Hepatocyte (in vitro differentiated cells): ENCODE measurements around the gene AIP. TPM values are rescaled to one million over a fixed set of nuclear protein-coding genes. Genes with fewer than 3 reads are reported as not detected.
"Not testable (repeated sequence)": the region's sequence is repeated elsewhere in the genome, so short reads cannot be mapped to it uniquely, and the experiment has no call there.

Experiments
- DNase-seq: peaks from one replicate; pipeline ENCODE4 v3.0.0-alpha.2; 2016; ENCODE audit warnings: low spot score
- H2AFZ ChIP-seq: fragments of 200-600 bp; sonication (generic); 2 replicates; pipeline ENCODE4 v1.6.0; 2016; ENCODE audit warnings: antibody characterized with exemption, mild to moderate bottlenecking
- H3K27ac ChIP-seq: fragments of 200-600 bp; sonication (generic); 2 replicates; pipeline ENCODE4 v1.5.1; 2016; ENCODE audit warnings: mild to moderate bottlenecking
- H3K27me3 ChIP-seq: fragments of 200-600 bp; sonication (generic); 2 replicates; pipeline ENCODE4 v1.6.1; 2016
- H3K36me3 ChIP-seq: fragments of 200-600 bp; sonication (generic); replicated peaks from 2 replicates; pipeline ENCODE4 v1.5.1; 2016; ENCODE audit warnings: low read depth; ENCODE audit not compliant: insufficient read depth
- H3K4me1 ChIP-seq: fragments of 200-600 bp; sonication (generic); 2 replicates; pipeline ENCODE4 v1.5.1; 2016; ENCODE audit warnings: mild to moderate bottlenecking, moderate library complexity; ENCODE audit not compliant: insufficient read depth
- H3K4me2 ChIP-seq: fragments of 200-600 bp; sonication (generic); 2 replicates; pipeline ENCODE4 v1.6.0; 2016
- H3K4me3 ChIP-seq: fragments of 200-600 bp; sonication (generic); 2 replicates; pipeline ENCODE4 v1.5.1; 2016; ENCODE audit warnings: mild to moderate bottlenecking
- H3K79me2 ChIP-seq: fragments of 200-600 bp; sonication (generic); 2 replicates; pipeline ENCODE4 v1.6.0; 2017; ENCODE audit warnings: mild to moderate bottlenecking
- H3K9me2 ChIP-seq: fragments of 200-600 bp; sonication (generic); replicated peaks from 2 replicates; pipeline ENCODE4 v1.6.0; 2017; ENCODE audit warnings: mild to moderate bottlenecking; ENCODE audit not compliant: insufficient read depth
- H3K9me3 ChIP-seq: fragments of 200-600 bp; sonication (generic); 2 replicates; pipeline ENCODE4 v1.5.1; 2016; ENCODE audit warnings: low read depth, mild to moderate bottlenecking
- H4K20me1 ChIP-seq: fragments of 200-600 bp; sonication (generic); 2 replicates; pipeline ENCODE4 v1.6.0; 2016; ENCODE audit warnings: mild to moderate bottlenecking; ENCODE audit not compliant: insufficient read depth, poor library complexity, severe bottlenecking
- EZH2 ChIP-seq: fragments of 200-600 bp; sonication (generic); IDR thresholded peaks from 2 replicates; pipeline ENCODE4 v1.6.1; 2016; ENCODE audit warnings: antibody characterized with exemption, mild to moderate bottlenecking, borderline replicate concordance
- EZH2phosphoT487 ChIP-seq: fragments of 200-600 bp; sonication (generic); IDR thresholded peaks from one replicate; pipeline ENCODE4 v1.6.1; 2018; ENCODE audit warnings: antibody characterized with exemption, mild to moderate bottlenecking, low read depth, moderate library complexity; ENCODE audit not compliant: unreplicated experiment, severe bottlenecking
- WGBS: methylation state at CpG from one replicate; pipeline ENCODE4 v1.1.6; 2016; ENCODE audit warnings: low lambda C conversion rate; ENCODE audit errors: missing lambda C conversion rate; 5-methylcytosine and 5-hydroxymethylcytosine counted together
- polyA plus RNA-seq: library from polyadenylated mRNA; unstranded; fragments of >200 nt; fragmentation: Nextera tagmentation; extraction: Ambion mirVana; gene quantifications from 2 replicates; pipeline ENCODE4 v1.2.1, GENCODE V29; 2016
- total RNA-seq: library from RNA; depleted of rRNA; stranded (reverse); fragments of >200 nt; gene quantifications from 2 replicates; pipeline ENCODE4 v1.2.3, GENCODE V29; 2014
- TF ChIP-seq, protein P1 (sequence below): fragments of 200-600 bp; sonication (generic); IDR thresholded peaks from 2 replicates; pipeline ENCODE4 v1.5.1; 2016; ENCODE audit warnings: antibody characterized with exemption, mild to moderate bottlenecking; ENCODE audit not compliant: poor library complexity

Gene AIP
- total and polyA plus RNA-seq, 2 experiments from 2014 or later = 35.3 to 45.2 TPM

DNA sequence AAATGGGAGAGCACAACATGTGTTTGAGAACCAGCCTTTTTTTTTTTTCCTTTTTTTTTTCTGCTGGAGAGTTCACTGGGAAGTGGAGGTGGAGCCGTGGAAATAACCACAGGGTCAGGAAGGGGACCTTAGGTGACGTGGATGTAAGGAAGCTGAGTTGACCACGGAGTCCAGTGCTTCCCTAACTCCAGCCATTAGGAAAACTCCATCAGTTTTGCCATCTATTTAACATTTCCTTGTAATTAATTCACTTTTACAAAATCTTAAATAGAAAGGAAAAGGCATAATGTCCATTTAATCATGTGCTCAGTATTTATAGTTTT lies 27.2 kb downstream of the AIP start:
- peaks cover 22% of the 10 kb centered on the region for H3K4me1 ChIP-seq
- peak overlapping the region; percentile 90 for H3K27ac ChIP-seq
- no peaks in the 10 kb centered on the region for H3K27me3 ChIP-seq
- H3K9me2 ChIP-seq = no peaks in the 10 kb centered on the region
- 80% methylated on average over 3 of the region's 3 CpGs for WGBS
- TF ChIP-seq EZH2 (no peak), EZH2phosphoT487 (no peak)
- TF ChIP-seq, protein P1, sequence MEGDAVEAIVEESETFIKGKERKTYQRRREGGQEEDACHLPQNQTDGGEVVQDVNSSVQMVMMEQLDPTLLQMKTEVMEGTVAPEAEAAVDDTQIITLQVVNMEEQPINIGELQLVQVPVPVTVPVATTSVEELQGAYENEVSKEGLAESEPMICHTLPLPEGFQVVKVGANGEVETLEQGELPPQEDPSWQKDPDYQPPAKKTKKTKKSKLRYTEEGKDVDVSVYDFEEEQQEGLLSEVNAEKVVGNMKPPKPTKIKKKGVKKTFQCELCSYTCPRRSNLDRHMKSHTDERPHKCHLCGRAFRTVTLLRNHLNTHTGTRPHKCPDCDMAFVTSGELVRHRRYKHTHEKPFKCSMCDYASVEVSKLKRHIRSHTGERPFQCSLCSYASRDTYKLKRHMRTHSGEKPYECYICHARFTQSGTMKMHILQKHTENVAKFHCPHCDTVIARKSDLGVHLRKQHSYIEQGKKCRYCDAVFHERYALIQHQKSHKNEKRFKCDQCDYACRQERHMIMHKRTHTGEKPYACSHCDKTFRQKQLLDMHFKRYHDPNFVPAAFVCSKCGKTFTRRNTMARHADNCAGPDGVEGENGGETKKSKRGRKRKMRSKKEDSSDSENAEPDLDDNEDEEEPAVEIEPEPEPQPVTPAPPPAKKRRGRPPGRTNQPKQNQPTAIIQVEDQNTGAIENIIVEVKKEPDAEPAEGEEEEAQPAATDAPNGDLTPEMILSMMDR = no peak
- no peaks in the 10 kb centered on the region for H3K36me3 ChIP-seq
- H3K9me3 ChIP-seq = no peaks in the 10 kb centered on the region
- no peak overlapping the region for H3K4me3 ChIP-seq
- no peak overlapping the region for H2AFZ ChIP-seq
- no peak overlapping the region for H3K4me2 ChIP-seq
- H4K20me1 ChIP-seq = no peaks in the 10 kb centered on the region
- DNase-seq = no peak
- peaks cover 11% of the 10 kb centered on the region for H3K79me2 ChIP-seq

DNA sequence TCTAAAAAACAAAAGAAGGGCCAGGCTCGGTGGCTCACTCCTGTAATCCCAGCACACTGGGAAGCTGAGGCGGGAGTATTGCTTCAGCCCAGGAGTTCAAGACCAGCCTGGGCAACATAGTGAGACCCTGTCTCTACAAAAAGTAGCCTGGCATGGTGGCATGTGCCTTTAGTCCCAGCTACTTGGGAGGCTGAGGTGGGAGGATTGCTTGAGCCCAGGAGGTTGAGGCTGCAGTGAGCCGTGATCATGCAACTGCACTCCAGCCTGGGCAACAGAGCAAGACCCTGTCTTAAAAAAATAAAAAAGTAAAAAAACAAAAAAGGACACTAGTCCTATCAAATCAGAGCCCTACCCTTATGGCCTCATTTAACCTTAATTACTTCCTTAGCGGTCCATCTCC lies 28.7 kb downstream of the AIP start:
- not testable (repeated sequence) for H3K4me2 ChIP-seq, H3K79me2 ChIP-seq, H3K4me1 ChIP-seq, H4K20me1 ChIP-seq, H3K4me3 ChIP-seq, H3K9me3 ChIP-seq, H3K36me3 ChIP-seq, H2AFZ ChIP-seq, DNase-seq, H3K9me2 ChIP-seq, H3K27ac ChIP-seq, H3K27me3 ChIP-seq
- WGBS = 94% methylated on average over 4 of the region's 4 CpGs

DNA sequence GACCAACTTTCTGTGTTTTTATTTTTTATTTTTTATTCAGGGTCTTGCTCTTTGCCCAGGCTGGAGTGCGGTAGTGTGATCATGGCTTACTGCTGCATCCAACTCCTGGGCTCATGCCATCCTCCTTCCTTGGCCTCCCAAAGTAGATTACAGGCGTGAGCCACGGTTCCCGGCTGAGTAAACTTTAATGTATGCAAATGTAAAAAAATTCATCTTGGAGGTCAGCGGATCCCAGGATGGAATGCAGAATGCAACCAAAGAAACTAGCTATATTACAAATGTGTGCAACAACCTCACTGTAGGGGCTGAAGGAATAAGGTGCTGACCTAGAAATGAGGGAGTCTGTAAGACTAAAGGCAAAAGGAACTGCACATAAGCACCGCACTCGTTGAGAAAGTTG lies 31.3 kb downstream of the AIP start:
- Histone ChIP-seq H3K4me2 (no peak overlapping the region), H3K4me1 (no peaks in the 10 kb centered on the region), H3K36me3 (no peaks in the 10 kb centered on the region), H3K27me3 (no peaks in the 10 kb centered on the region), H3K9me3 (no peaks in the 10 kb centered on the region), H3K9me2 (no peaks in the 10 kb centered on the region), H2AFZ (no peak overlapping the region), H3K79me2 (no peaks in the 10 kb centered on the region), H4K20me1 (no peaks in the 10 kb centered on the region), H3K27ac (no peak overlapping the region), H3K4me3 (no peak overlapping the region)
- no peak for TF ChIP-seq EZH2phosphoT487
- TF ChIP-seq, protein P1 = no peak
- TF ChIP-seq EZH2 = no peak
- no peak for DNase-seq
- WGBS = 88% methylated on average over 7 of the region's 7 CpGs

DNA sequence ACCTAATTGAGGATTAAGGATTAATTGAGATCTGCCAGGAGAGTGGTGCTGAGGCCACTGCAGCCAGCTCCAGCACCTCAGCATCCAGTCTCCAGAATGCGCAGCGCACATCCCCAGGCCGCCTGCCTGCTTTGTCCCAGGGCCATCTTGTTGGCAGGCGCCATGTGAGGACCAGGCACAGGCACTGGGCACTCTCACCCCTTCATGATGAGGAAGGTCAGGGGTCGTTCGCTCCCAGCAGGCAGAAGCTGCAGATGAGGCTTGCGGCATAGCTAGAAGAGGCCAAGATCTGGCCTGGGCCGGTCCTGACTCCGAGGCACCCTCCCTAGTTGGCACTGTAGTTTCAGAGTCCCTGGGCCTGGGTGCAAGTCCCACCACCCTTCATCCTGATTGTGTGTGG lies 34.0 kb downstream of the AIP start:
- no peaks in the 10 kb centered on the region for H3K9me3 ChIP-seq
- H3K4me3 ChIP-seq = no peak overlapping the region
- WGBS = 92% methylated on average over 9 of the region's 9 CpGs
- H3K27ac ChIP-seq = no peak overlapping the region
- no peaks in the 10 kb centered on the region for H3K9me2 ChIP-seq
- H2AFZ ChIP-seq = no peak overlapping the region
- H3K27me3 ChIP-seq = no peaks in the 10 kb centered on the region
- no peak for TF ChIP-seq EZH2phosphoT487
- TF ChIP-seq, protein P1 = no peak
- TF ChIP-seq EZH2 = no peak
- no peak for DNase-seq
- H3K4me1 ChIP-seq = no peaks in the 10 kb centered on the region
- H4K20me1 ChIP-seq = no peaks in the 10 kb centered on the region
- H3K4me2 ChIP-seq = no peak overlapping the region
- H3K79me2 ChIP-seq = no peaks in the 10 kb centered on the region
- H3K36me3 ChIP-seq = no peaks in the 10 kb centered on the region
